HG03135 (cell line): Measurements from ENCODE around the gene PYDC1.
"Not testable (repeated sequence)": the region's sequence is repeated elsewhere in the genome, so short reads cannot be mapped to it uniquely, and the experiment has no call there.

Source experiments
- ATAC-seq: cut with Tn5 transposase; IDR thresholded peaks from one replicate; pipeline ENCODE4 v1.9.1; 2021; ENCODE audit warnings: mild to moderate bottlenecking, moderate library complexity; ENCODE audit not compliant: unreplicated experiment

The PYDC1 gene

GRCh38 chr16:31216422-31217135, at the start of gene PYDC1:
Gene PYDC1 (minus strand): TSS chr16:31217135. CDS start chr16:31217028, 107 bp downstream.
- ATAC-seq, result no peak

- ATAC-seq, result peak; percentile 79
These were observed 48.7 kb upstream of the PYDC1 start for GRCh38 chr16:31265329-31266245.

GRCh38 chr16:31262084-31262483, 45.1 kb upstream of the PYDC1 start:
- no peak for ATAC-seq

- ATAC-seq, result no peak
These were observed 43.4 kb upstream of the PYDC1 start for GRCh38 chr16:31260136-31260931.

GRCh38 chr16:31258366-31258765, 41.4 kb upstream of the PYDC1 start:
- no peak for ATAC-seq

GRCh38 chr16:31256466-31256865, 39.5 kb upstream of the PYDC1 start:
- no peak for ATAC-seq

GRCh38 chr16:31253642-31254045, 36.7 kb upstream of the PYDC1 start:
- ATAC-seq, result no peak

GRCh38 chr16:31251435-31251834, 34.5 kb upstream of the PYDC1 start:
- no peak for ATAC-seq

GRCh38 chr16:31250782-31251384, 33.9 kb upstream of the PYDC1 start:
- ATAC-seq, result no peak

- no peak for ATAC-seq
These were observed 31.4 kb upstream of the PYDC1 start for GRCh38 chr16:31248344-31248743.

GRCh38 chr16:31246296-31246695, 29.4 kb upstream of the PYDC1 start:
- ATAC-seq, result no peak

- ATAC-seq, result not testable (repeated sequence)
These were observed 28.7 kb upstream of the PYDC1 start for GRCh38 chr16:31245598-31245997.

- no peak for ATAC-seq
These were observed 27.1 kb upstream of the PYDC1 start for GRCh38 chr16:31243734-31244670.

- ATAC-seq, result no peak
These were observed 25.3 kb upstream of the PYDC1 start for GRCh38 chr16:31242206-31242605.

- no peak for ATAC-seq
These were observed 21.1 kb upstream of the PYDC1 start for GRCh38 chr16:31238041-31238440.

GRCh38 chr16:31229501-31229900, 12.6 kb upstream of the PYDC1 start:
- no peak for ATAC-seq

- ATAC-seq, result no peak
These were observed 11.3 kb upstream of the PYDC1 start for GRCh38 chr16:31228206-31228605.

- no peak for ATAC-seq
These were observed 8.3 kb upstream of the PYDC1 start for GRCh38 chr16:31225193-31225592.

GRCh38 chr16:31224092-31224955, 7.4 kb upstream of the PYDC1 start:
- no peak for ATAC-seq
